ENCODE measurements around the gene CDK11A. TPM values are rescaled to one million over a fixed set of nuclear protein-coding genes. Genes with fewer than 3 reads are reported as not detected.

Gene CDK11A
- total RNA-seq: 26.9 TPM

DNA sequence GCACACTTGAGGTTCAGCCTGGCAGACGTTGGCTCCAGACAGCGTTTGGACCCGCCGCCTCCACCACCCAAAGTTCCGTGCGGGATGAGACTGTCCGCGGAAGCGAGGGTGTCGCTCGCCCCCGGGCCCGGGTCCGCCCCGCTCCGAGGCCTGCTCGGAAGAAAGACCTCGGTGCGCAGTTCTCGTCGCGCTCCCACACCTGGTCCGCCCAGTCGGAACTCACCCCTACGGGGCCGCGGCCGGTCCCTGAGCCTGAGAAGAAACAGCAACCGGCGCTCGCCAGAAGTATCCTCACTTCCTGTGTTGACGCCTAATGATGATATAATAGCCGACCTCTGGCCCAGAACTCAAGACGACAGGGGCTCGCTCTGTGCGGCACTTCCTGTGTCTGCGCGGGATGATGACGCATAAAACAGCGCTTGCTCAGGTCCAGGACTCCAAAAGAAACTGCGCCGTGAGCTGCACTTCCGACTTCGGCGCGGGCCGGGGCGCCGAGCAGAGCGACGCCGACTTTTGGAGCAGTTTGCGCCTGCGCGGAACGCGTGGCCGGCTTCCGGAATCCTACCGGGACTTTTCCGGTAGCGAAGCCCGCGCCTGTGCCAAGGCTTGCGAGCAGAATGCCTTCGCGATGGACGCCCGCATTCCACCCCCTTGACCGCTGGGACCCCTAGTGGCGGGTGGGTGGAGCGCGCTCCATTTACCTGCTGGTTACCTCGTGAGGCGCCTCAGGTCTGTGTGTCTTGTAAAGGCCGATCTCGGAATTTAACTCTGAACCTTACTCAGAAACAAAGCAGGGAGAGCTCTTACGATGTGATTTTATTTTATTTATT is at the start of gene CDK11A:
TSS of gene CDK11A (minus strand) at position 323 of the 830 bp plus-strand sequence. CDS start 1,539 bp downstream, outside the sequence.
- peak; percentile 96 to 100 (median 99) for DNase-seq (ENCODE audit: low read depth in 2 of 3, low spot score in 2 of 3)

DNA sequence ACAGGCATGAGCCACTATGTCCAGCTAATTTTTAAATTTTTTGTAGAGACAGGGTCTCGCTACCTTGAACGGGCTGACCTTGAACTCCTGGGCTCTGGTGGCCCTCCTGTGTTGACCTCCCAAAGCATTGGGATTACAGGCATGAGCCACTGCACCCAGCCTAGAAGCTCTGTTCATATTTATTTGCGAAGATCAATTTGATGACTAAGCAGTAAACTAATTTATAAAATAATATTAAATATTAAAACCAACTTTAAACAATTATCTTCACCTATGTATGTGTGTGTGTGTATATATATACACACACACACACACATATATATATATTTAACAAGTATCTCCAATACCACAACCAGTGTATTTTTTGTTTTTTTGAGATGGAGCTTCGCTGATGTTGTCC is 49.7 kb upstream of the CDK11A start:
- no peak for DNase-seq (ENCODE audit: low read depth in 2 of 3, low spot score in 2 of 3)

DNA sequence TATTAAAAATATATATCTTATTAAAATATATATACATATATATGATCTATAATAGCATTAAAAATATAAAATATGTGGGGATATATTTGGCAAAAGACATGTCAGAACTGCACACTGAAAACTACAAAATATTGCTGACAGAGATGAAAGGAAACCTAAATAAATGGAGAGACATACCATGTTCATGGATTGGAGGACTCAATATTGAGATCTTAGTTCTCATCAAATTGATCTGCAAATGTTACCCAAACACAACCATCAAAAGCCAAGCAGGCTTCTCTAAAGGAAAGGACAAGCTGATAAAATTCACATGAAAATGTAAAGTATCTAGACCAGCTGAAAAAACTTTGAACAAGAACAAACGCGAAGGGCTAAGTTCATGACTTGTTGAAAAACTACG is 46.9 kb upstream of the CDK11A start:
- no peak for DNase-seq (ENCODE audit: low read depth in 2 of 3, low spot score in 2 of 3)

DNA sequence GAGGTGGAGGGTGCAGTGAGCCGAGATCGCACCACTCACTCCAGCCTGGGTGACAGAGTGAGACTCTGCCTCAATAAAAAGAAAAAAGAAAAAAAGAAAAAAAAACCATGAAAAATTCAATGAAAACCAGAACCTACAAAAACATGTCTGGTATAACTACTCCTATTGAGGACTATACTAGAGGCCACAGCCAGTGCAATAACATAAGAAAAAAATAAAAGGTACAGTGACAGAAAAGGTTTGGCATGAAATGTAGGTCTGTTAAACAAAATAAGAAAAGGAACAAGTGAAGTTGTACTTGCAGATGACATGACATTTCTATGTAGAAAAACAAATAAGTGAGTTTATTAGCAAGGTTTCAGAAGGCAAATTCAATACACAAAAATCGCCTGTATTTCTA is 45.9 kb upstream of the CDK11A start:
- DNase-seq (ENCODE audit: low read depth in 2 of 3, low spot score in 2 of 3): no peak

DNA sequence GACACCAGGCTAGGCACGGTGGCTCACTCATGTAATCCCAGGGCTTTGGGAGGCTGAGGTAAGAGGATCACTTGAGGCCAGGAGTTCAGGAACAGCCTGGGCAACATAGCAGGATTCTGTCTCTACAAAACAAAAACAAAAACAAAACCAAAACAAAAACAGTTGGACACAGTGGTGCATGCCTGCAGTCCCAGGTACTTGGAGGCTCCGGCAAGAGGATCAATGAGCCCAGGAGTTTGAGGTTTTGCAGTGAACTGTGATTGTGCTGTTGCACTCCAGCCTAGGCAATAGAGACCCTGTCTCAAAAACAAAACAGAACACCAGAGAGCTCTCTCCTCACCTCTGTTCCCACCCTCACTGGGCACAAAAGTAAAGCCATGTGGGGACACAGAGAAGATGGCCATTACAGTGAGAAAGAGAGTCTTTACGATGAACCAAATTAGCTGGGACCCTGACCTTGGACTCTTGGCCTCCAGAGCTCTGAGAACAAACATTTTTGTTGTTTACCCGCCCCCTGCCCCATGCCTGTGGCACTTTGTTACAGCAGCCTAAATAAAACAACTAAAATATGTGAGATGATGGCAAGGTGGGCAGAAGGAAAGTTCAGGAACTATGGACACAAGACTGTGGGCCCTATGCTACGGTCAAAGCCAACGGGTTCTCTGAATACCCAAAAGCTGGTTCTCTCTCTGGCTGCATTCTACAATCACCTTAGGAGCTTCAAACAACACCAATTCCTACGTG is 44.3 kb upstream of the CDK11A start:
- DNase-seq (ENCODE audit: low read depth in 2 of 3, low spot score in 2 of 3): no peak

DNA sequence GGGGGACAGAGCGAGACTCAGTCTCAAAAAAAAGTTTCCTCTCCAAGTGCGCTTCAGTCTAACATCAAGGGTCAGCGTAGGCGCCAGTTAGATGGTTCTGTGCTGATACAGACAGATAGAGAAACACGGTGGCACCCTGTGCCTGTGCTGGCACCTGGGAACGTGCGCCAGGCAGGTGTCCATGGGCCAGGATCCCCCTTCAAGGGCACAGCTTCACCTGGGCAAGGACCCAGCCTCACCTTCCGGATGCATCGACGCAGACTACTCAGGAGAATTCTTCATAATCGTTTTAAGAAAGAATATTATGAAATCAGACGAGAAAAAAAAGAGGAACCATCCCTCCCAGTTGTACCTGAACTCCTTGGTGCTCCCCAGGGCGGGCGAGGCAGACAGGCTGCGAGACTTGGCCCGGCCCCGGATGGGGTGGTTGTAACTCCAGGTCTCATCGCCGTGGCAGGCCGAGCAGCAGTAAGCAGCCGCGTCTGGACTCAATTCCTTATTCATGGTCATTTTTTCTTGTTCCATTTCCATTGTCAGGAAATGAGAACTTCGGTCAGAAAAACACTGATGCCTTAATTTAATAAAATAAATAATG is 40.8 kb upstream of the CDK11A start:
- no peak for DNase-seq (ENCODE audit: low read depth in 2 of 3, low spot score in 2 of 3)

DNA sequence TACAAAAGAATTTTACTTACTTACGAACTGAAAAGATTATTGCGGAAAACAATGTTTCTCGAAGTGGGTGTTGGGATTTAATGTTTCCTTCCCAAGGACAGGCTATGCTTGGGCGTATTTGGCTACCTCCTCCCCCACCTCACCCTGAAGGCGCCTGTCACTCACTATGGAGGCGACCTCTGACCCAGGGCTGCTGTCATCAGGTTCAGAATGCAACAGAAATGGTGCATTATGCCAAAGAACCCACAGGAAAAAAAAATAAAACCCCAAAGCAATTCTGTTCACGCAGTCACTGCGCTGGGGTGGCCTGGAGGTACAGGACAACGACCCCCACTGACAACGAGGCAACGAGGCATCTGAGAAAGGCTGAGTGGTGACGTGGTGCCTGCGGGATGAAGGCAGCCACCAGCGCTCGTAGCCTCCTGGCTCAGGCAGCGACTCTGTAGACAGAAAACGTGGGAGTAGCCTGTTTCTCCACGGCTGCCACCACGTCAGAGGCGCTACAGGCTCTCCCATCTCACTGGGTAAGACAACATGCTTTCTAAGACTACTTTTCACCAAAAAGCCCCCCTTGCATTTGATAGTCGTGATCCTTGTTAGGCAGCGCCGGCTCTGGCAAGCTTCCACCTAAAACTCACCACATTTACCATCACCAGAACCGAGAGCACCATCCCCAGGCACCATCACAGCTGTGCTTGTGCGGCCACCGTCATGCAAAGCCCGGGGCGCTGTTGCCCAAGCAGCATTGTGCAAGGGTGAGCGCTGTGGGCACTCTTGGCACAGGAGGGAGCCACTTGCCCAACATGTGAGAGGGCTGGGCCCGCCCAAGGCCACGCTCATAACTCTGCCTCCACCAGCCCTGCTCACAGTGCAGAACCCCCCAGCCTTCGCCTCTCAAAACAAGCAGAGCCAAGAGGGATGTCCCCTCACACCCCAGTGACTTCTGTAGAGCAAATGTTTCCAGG is 39.8 kb upstream of the CDK11A start:
- peak in 1 of 3 donors; percentile 29 for DNase-seq (ENCODE audit: low read depth in 2 of 3, low spot score in 2 of 3)

DNA sequence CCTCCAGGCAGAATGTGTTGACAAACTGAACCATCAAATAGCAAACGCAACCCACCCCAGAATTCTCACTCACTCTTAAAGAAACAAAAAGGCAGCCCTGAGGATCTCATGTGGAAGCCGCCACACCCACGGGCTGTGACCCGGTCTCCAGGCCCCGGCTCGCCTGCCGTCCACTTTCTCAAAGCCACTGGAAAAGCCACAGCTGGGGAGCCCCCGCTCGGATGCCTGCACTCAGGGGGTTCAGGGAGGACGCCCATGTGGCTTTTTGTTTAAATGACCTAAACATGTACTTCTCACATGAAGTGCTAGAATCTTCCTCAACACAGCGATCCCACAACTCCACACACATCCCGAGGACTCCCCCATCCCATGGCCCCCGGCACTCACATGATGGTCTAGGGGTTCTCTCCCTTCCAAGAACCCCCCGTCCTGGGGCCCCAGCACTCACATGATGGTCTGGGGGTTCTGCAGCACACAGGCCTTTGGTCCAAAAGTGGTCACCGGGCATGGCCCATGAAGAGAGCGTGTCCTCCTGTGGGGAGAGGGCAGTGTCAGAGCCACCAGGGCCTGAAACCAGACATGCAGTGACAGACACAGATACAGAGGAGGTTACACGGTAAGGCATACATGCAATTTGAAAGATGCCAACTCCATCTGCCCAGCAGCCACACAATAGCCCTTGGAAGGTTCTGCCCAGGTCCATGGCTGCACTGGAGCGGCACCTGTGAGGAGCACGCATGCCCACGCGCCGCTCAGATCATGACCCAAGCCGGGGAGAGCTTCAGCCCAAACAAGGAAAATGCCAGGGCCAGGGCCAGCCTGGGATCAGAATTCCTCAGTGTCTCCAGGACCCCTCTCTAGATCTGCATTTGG is 37.6 kb upstream of the CDK11A start:
- DNase-seq (ENCODE audit: low read depth in 2 of 3, low spot score in 2 of 3): no peak

DNA sequence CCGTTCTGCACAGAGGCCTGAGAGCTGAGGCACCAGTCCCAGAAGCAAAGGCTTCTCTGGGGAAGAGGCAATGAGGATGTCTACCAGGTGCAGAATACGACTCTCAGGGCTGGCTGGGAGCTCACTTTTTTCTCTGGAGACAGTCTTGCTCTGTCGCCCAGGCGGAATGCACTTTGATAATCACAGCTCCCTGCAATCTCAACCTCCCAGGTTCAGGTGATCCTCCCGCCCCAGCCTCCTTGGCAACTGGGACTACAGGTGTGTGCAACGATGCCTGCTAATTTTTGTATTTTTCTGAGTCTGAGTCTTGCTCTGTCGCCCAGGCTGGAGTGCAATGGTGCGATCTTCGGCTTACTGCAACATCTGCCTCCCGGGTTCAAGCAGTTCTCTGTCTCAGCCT is 36.6 kb upstream of the CDK11A start:
- DNase-seq (ENCODE audit: low read depth in 2 of 3, low spot score in 2 of 3): no peak

DNA sequence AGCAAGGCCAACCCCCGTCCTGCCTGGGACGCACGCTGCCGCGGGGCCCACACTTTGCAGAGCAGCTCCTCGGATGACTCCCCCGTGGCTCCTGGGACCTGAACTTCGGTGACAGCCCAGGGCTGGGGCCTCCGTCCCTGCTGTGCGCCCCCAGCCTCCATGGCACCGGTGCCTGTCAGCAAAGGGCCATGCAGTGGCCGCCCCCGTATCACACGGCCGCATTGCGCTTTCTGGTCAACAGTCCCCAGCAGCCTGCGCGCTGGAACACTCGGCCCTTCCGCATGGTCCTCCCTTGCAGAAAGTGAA is 36.1 kb upstream of the CDK11A start:
- DNase-seq (ENCODE audit: low read depth in 2 of 3, low spot score in 2 of 3): no peak

DNA sequence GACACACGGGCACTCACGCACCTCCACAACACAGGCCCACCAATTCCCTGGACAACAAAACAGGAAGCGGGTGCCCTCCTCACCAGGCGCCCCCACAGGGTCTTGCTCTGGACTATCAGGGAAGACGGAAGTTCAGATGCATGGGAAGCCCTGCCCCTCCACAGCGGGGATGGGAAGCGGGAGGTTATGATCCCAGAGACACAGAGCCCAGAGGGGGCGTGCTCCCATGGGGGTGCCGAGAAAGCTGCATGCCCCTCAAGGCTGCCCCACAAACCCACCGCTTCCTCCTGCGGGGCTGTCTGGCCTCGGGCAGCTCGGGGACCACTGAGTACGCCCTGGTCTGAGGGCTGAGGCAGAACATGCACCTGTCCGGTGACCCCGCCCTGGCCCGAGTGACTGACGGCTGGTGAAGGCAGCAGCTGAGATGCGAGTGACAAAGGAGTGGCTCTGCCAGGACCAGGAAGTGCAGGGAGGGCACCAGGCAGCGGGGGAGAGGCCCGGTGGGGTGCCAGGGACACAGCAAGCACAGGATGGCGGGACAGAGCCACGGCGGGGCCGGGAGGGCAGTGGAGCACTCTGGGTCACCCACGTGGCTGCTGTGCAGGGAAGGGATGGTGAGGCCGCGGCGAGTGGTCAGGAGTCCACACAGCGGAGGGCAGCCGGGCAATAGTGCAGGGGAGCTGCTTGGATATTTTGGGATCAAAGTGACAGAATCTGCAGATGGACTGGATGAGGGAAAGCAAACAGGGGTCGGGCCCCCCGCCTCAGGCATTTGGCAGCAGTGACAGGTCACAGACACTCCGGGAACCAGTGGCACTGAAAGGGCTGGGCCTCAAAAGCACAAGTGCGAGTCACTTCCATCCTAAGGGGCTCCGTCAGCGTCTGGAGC is 35.5 kb upstream of the CDK11A start:
- no peak for DNase-seq (ENCODE audit: low read depth in 2 of 3, low spot score in 2 of 3)

DNA sequence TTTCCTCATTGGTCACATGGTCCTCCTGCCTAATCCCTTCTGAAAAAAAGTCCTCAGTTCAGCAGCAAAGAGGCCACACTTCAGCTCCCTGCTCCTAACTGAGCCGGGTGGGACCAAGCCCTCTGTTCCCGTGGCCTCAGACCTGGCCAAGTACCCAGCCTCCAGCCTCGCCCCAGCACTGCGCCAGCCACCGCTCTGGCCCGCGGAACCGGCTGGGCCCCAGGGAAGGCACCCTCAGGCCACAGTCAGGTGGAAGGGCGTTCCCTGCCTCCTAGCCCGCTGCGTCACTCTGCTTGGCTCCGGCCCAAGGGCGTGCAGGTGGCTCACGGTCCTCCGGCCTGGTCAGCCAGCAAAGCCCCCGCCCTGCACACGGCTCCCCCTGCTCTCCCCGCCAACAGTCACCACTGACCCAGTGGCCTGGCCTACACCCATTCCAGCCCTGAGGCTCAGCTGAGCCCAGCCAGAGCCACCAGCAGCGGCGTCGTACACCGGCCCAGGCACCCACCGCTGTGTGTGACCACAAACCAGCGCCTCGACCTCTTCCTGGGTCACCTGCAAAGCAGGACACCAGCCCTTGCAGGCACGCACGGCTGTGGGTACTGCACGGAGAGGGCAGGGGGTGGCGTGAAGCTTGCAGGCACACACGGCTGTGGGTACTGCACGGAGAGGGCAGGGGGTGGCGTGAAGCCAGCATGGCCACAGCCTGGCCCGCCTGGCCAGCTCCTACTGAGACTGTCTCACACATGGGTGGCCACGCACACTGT is 34.7 kb upstream of the CDK11A start:
- no peak for DNase-seq (ENCODE audit: low read depth in 2 of 3, low spot score in 2 of 3)

DNA sequence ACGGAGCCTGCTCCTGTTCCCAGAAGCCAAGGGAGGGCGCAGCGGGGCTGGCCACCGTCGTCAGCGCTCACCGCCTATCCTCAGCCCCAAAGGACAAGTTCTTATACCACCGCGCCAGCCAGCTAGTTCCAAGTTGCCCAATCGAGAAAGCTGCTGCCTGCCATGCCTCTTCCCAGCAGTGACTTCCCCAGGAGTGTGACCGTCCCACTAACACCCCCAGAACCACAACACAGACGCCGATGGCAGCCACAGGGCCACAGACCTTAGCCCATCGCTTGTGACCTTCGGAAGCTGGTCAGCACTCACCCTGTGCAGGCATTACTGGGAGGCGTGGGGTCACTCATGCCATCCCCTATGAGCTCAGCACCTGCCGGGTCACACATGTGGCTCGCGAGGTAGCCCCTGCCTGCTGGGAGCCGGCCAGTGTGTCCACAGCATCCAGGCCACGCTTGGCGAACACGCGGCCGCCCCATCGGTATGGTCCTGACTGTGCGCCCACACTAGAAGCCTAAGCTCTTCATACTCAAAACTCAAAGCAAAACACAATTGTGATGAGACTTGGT is 34.0 kb upstream of the CDK11A start:
- DNase-seq (ENCODE audit: low read depth in 2 of 3, low spot score in 2 of 3): no peak

DNA sequence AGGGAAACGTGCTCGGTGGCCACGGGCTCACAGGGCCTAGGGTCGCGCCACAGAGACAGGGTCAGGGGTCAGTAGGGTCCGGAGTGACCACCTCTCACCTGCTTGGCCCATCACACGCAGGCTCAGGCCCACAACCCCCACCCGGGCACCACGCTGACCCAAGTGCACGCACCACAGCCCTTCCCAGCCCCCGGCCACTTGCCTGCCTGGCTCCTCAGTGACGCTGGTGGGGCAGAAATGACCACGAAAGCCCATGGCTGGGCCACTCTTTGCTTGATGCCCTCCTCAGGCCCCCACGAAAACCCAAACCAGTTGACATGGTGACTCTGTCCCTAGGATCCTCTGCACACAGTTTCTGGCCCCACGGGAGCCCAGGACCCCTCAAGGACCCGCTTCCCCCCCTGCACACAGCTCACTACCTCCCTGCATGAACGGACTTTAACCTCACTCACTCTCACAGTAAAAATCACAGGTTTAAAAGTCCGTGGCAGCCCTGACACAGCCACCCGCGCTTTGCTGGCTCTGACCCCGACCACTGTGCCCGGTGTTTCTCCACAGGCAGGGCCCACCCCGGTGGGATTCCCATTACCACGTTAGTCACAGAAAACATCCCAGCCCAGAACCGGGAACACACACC is 33.4 kb upstream of the CDK11A start:
- DNase-seq (ENCODE audit: low read depth in 2 of 3, low spot score in 2 of 3): no peak

DNA sequence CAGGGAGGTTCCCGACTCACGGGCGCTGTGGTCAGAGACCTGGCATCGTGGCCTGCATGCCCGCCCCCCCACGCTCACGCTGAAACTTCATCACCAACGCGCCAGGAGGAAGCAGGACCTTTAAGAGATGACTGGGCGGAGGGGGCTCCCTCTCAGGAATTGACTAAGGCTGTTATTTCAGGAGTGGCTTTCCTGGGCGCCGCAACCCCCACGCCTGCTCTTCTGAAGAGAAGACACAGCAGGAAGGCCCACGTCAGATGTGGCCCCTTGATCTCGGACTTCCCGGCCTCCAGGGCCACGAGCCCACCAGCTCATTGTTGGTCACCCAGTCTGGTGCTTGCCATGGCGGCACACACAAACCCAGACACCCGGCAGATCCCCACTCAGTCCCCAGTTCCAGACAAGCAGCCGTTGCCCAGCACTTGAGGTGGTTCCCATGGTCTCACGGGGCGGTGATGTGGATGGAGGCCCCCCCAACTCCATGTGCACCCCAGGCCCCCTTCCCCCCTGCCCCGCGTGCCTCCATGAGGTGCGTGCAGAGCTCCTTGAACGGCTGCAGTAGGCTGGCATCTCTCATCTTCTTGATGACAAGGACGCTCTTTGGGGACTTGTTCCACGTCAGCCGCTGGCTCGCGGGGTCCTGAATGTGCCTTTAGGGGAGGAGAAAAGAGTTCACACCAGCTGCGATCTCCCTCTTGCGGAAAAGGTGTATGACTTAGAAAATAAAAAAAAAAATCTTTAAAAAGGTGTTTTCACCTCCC is 32.7 kb upstream of the CDK11A start:
- no peak for DNase-seq (ENCODE audit: low read depth in 2 of 3, low spot score in 2 of 3)

DNA sequence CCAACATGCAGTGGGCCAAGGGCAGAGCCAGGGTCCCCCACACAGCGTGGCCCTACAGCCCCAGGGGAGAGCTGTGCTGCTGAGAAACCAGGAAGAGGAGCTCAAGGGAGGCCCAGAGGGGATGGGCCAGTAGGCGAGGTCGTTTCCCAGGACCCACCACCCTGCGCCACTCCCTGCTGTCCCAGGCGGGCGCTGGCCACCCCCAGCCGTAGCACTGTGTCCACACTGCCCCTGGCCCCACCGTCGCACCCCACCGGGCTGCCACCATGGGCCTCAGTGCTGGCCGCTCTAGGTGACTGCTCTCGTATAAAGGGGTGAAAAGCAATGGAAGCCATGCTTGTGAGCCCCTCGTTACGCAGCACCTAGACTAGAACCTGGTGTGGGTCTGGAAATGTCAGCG is 31.7 kb upstream of the CDK11A start:
- DNase-seq (ENCODE audit: low read depth in 2 of 3, low spot score in 2 of 3): no peak

Data from hematopoietic multipotent progenitor cell (in vitro differentiated cells).